T-helper 2 cell (primary cell): ENCODE data around the gene NOX4.

Experiments used
- DNase-seq, 5 experiments: peaks; one replicate each; pipeline versions ENCODE4 v3.0.0 to v3.0.0-alpha.2; 2012 to 2022
- total RNA-seq, 2 donors: gene quantifications; one replicate each; lab custom pipeline; 2026; lab: John Stamatoyannopoulos, UW

Gene NOX4
- 0 reads per million in 2 donors for total RNA-seq

- DNase-seq: no peak
Observed at GRCh38 chr11:89490981-89491690, at the start of gene NOX4. TSS of gene NOX4 (minus strand) at chr11:89491375. CDS start at chr11:89491246, 129 bp downstream.

DNA sequence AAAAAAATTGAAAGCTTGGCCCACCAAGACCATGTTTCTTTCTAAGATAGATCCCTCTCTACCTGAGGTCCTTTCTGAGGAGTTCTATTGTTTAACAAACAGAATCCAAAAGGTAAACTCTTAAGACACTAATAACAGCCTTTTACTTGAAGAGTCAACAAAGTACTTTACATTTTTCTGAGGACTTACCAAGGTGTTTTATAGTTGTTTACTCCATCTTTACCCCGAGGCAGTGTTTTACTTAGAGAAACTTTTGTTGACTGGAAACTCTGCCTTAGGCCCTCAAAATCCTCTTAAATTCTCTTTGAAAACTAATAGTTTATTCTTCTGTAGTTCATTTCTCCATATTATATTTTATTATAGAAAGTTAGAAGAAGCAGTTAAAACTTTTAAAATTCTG lies 49.7 kb upstream of the NOX4 start:
- DNase-seq: no peak

- DNase-seq: no peak
Observed at GRCh38 chr11:89537936-89538335, 46.8 kb upstream of the NOX4 start.

- DNase-seq: no peak
Observed at GRCh38 chr11:89536926-89537325, 45.8 kb upstream of the NOX4 start.

- no peak for DNase-seq
Observed at GRCh38 chr11:89535221-89535620, 44.0 kb upstream of the NOX4 start.

- no peak for DNase-seq
Observed at GRCh38 chr11:89529626-89530380, 38.6 kb upstream of the NOX4 start.

DNA sequence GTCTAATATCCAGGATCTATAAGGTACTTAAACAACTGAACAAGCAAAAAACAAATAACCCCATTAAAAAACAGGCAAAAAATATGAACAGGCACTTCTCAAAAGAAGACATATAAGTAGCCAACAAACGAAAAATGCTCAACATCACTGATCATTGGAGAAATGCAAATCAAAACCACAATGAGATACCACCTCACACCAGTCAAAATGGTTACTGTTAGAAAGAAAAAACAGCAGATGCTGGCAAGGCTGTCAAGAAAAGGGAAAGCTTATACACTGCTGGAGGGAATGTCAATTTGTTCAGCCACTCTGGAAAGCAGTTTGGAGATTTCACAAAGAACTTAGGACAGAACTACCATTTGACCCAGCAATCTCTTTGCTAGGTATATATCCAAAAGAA lies 30.6 kb upstream of the NOX4 start:
- no peak for DNase-seq

DNA sequence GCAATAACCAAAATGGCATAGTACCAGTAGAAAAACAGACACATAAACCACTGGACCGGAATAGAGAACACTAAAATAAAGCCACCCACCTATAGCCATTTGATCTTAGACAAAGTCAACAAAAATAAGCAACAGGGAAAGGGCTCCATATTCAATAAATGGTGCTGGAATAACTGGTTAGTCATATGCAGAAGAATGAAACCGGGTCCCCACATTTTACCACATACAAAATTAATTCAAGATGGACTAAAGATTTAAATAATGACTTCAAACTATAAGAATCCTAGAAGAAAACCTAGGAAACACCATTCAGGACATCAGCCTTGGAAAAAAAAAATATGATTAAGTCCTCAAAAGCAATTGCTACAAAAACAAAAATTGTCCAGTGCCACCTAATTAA lies 30.1 kb upstream of the NOX4 start:
- DNase-seq: no peak

GRCh38 chr11:89516496-89516895 lies 25.3 kb upstream of the NOX4 start:
- DNase-seq: no peak

DNA sequence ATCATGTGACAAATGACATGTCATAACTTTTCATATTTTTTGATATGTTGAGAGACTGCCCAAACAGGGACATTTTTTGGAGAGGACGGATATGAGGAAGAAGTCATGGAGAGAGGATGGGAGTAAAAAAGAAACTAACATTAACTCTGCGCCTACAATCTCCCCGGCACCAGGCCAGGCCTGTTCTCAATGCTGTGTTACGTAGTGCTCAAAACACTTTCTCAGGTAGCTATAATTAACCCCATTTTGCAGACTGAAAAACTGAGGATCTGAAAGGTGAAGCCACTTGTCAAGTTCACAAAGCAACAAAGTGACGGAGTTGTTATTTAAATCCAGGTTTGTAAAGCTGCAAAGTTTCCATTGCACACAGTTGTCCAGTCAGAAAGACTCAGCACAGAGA lies 17.4 kb upstream of the NOX4 start:
- DNase-seq: no peak

- DNase-seq: no peak
Observed at GRCh38 chr11:89504270-89504669, 13.1 kb upstream of the NOX4 start.

DNA sequence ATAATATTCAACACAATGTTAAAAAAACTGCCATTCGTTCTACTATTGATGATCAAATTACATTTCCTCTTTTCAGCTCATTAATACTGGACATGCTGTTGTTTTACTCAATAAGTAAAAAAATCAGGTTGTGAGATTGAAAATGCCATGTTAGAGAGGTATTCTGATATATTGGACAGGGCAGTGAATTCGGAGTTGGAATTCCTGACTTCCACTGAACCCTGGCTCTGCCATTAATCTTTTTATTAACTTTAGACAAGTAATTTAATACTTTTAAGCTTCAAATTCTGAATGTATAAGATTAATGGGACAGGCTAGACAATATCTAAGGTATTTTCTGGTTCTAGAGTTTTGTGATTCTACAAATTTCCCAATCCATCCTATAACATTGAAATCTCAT lies 12.2 kb upstream of the NOX4 start:
- no peak for DNase-seq

- DNase-seq: no peak
Observed at GRCh38 chr11:89502301-89502700, 11.1 kb upstream of the NOX4 start.

- no peak for DNase-seq
Observed at GRCh38 chr11:89500336-89500735, 9.2 kb upstream of the NOX4 start.

DNA sequence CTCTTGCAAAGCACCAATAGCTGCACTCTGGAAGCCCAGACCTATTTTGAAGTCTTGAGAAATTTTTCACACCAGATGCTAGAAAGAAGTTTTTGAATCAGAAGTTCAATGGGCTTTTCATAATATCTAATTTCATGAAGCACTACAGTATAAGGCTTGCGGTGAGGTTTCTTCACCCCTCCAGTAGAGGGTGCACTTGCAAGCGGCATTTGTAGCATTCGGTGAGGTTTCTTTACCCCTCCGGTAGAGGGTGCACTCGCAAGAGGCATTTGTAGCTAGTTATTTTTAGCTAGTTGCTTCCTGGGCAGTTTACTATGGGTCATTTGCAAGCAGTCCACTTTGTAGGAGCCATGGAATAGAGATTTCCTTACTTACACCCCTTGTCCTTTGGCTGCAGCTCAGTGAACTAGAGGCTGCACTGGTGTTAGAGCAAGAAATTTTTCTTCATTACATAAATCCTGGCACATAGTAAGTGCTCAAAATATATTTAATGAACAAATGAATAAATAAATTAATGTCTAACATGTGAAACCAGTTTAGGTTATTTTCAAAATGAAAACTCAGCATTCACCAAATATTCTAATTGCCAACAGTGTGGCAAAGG lies 7.8 kb upstream of the NOX4 start:
- DNase-seq: no peak

DNA sequence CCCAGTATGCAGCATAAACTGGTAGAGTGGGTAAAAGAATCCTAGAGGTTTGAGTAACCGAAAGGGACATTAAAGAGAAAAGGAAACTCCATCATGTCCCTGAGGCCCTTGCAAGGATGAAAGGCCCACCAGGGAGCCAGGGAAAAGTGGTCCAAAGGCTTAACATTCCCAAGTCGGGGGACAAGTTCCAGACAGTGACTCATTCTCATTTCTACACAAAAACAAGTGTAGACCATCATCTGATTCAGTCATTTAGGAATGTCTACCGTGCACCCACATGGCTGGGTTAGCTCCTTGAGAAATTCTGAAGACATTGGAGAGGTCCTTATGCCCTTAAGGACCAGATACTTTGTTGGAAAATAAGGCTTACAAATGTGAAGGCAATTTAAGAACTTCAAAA lies 4.8 kb upstream of the NOX4 start:
- DNase-seq: no peak

DNA sequence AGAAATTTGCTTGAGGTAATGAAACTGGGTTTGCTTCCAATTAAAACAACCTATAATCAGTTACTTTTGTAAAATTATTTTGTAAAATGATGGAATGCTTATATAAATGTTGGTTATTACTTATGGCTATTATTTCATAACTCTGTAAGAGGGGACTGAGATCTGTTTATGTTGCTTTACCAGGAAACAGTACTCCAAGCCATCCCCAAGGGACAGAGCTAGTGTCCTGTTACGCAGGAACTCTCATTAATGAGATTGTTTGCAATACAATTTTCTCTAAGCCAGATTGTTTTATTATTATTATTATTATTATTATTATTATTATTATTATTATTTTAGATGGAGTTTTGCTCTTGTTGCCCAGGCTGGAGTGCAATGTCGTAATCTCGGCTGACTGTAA lies 2.3 kb upstream of the NOX4 start:
- no peak for DNase-seq

GRCh38 chr11:89490602-89490980 lies 584 bp downstream of the NOX4 start:
- no peak for DNase-seq

GRCh38 chr11:89489930-89490329 lies 1.2 kb downstream of the NOX4 start:
- DNase-seq: no peak

DNA sequence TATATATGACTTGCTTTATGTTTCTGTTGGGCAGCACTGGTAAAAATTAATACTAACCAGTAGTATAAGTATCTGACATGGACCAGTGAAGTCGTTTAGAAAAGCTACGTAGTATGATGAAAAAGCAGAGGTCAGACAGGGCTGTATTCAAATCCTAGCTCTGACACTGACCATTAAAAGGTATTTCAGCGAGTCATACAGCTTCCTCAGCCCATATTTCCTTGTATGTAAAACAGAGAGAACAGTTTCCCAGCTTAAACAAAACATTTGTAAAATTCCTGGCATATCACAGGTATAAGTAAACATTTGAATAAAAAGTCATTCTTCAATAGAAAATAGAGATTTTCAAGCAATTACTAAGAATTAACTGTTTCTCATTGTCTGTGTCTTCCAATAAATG lies 4.2 kb downstream of the NOX4 start:
- DNase-seq: no peak

DNA sequence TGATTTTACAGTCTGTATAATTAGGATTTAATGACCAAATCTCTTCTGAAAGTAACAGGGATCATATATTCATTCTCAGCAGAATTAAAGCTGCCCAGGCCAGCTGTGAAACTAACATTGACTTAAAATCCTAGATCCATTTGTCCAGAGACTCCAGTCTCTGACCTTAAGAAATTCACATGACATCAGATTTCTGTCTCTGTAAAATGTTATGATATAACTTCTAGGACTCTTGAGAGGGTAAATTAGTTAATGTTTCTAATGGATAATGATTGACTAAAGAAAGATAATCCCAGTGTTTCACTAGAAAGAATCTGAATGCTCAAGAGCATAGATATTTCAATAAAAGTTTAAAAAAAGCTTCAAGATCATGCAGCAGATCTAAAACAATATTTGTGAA lies 6.3 kb downstream of the NOX4 start:
- DNase-seq: no peak

DNA sequence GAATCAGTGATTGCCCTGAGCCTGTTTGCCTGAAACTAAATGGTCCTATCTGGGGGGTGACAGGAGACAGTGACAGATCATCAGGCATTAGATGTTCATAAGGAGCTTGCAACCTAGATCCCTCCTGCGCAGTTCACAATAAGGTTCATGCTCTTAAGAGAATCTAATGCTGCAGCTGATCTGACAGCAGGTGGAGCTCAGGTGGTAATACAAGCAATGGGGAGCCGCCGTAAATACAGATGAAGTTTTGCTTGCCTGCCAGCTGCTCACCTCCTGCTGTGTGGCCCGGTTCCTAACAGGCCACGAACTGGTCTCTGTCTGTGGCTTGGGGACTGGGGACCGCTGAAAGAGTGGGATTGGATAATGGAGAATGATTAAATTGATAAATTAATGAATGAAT lies 14.0 kb downstream of the NOX4 start:
- no peak for DNase-seq

- DNase-seq: no peak
Observed at GRCh38 chr11:89463266-89463780, 27.9 kb downstream of the NOX4 start.

GRCh38 chr11:89458716-89459115 lies 32.5 kb downstream of the NOX4 start:
- DNase-seq: no peak
